ENCODE data around the gene CDH12. TPM values are rescaled to one million over a fixed set of nuclear protein-coding genes. Genes with fewer than 3 reads are reported as not detected.
"Not testable (repeated sequence)": the region's sequence is repeated elsewhere in the genome, so short reads cannot be mapped to it uniquely, and the experiment has no call there.

Gene CDH12
- polyA plus RNA-seq, 4 donors, result 2.6 TPM; not detected in 3

- WGBS, 3 donors, result 2 to 18% (median 11%) methylated on average over 14 to 19 of the region's 22 CpGs
- not testable (repeated sequence) for H3K27me3 ChIP-seq (ENCODE audit: control insufficient read depth in 3 of 3, insufficient read depth in 3 of 3, low read length in 3 of 3); H3K36me3 ChIP-seq (ENCODE audit: control insufficient read depth in 3 of 3, insufficient read depth in 2 of 3, low read depth in 1 of 3, low read length in 3 of 3); H3K27ac ChIP-seq (ENCODE audit: low read depth in 1 of 3, low read length in 2 of 3); H3K4me3 ChIP-seq (ENCODE audit: low read depth in 1 of 3, low read length in 3 of 3); H3K4me1 ChIP-seq (ENCODE audit: control insufficient read depth in 3 of 3, insufficient read depth in 2 of 3, low read depth in 1 of 3, low read length in 2 of 3); FAIRE-seq; H3K9me3 ChIP-seq (ENCODE audit: control insufficient read depth in 2 of 2, insufficient read depth in 1 of 2, low read depth in 1 of 2, low read length in 1 of 2)
- peak; percentile 23 to 52 for DNase-seq
Measured at GRCh38 chr5:22212254-22212991, 640.7 kb downstream of the CDH12 start.

- not testable (repeated sequence) for DNase-seq; H3K27ac ChIP-seq (ENCODE audit: low read depth in 1 of 3, low read length in 2 of 3)
- 70 to 75% (median 72%) methylated on average over 2 of the region's 2 CpGs for WGBS, 3 donors
Measured at GRCh38 chr5:22208463-22208862, 644.7 kb downstream of the CDH12 start.

GRCh38 chr5:22188651-22189050 lies 664.5 kb downstream of the CDH12 start:
- not testable (repeated sequence) for FAIRE-seq; H3K36me3 ChIP-seq (ENCODE audit: control insufficient read depth in 3 of 3, insufficient read depth in 2 of 3, low read depth in 1 of 3, low read length in 3 of 3); H3K27me3 ChIP-seq (ENCODE audit: control insufficient read depth in 3 of 3, insufficient read depth in 3 of 3, low read length in 3 of 3); DNase-seq; H3K4me3 ChIP-seq (ENCODE audit: low read depth in 1 of 3, low read length in 3 of 3); H3K27ac ChIP-seq (ENCODE audit: low read depth in 1 of 3, low read length in 2 of 3); H3K9me3 ChIP-seq (ENCODE audit: control insufficient read depth in 2 of 2, insufficient read depth in 1 of 2, low read depth in 1 of 2, low read length in 1 of 2); H3K4me1 ChIP-seq (ENCODE audit: control insufficient read depth in 3 of 3, insufficient read depth in 2 of 3, low read depth in 1 of 3, low read length in 2 of 3)
- WGBS, 3 donors, result 71 to 79% (median 79%) methylated on average over 2 of the region's 2 CpGs

More at GRCh38 chr5:22208463-22208862, 644.7 kb downstream of the CDH12 start:
- not testable (repeated sequence) for H3K4me3 ChIP-seq (ENCODE audit: low read depth in 1 of 3, low read length in 3 of 3); H3K27me3 ChIP-seq (ENCODE audit: control insufficient read depth in 3 of 3, insufficient read depth in 3 of 3, low read length in 3 of 3); H3K36me3 ChIP-seq (ENCODE audit: control insufficient read depth in 3 of 3, insufficient read depth in 2 of 3, low read depth in 1 of 3, low read length in 3 of 3); FAIRE-seq; H3K4me1 ChIP-seq (ENCODE audit: control insufficient read depth in 3 of 3, insufficient read depth in 2 of 3, low read depth in 1 of 3, low read length in 2 of 3); H3K9me3 ChIP-seq (ENCODE audit: control insufficient read depth in 2 of 2, insufficient read depth in 1 of 2, low read depth in 1 of 2, low read length in 1 of 2)

DNA sequence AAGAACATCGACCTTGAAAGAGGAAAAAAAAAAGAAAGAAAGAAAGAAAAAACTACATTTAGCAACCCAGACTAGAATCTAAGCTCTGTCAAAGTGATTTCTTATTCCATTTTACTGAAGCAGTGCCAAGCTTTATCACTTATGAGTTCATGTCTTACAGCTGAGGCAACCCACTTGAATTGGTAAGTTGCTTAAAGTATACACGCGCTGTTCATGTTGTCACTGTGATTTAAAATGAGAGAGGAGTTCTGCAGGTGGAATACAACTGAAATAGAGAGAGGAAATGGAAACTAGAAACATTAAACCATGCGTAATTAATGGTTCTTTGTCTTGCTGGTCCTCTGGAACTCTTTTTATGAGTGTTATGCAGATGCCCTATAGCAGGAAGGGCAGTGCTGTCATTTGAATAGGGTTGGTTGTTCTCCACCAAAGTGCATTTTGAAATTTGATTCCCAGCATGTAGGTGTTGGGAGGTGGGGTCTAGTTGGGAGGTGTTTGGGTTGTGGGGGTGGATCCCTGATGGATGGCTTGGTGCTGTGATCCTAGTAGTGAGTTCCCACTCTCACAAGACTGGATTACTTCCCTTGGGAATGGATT lies 665.4 kb downstream of the CDH12 start:
- 65 to 80% (median 74%) methylated on average over 3 to 4 of the region's 4 CpGs for WGBS, 3 donors
- H3K9me3 ChIP-seq (ENCODE audit: control insufficient read depth in 2 of 2, insufficient read depth in 1 of 2, low read depth in 1 of 2, low read length in 1 of 2); H3K36me3 ChIP-seq (ENCODE audit: control insufficient read depth in 3 of 3, insufficient read depth in 2 of 3, low read depth in 1 of 3, low read length in 3 of 3); H3K27me3 ChIP-seq (ENCODE audit: control insufficient read depth in 3 of 3, insufficient read depth in 3 of 3, low read length in 3 of 3); H3K27ac ChIP-seq (ENCODE audit: low read depth in 1 of 3, low read length in 2 of 3); DNase-seq; H3K4me1 ChIP-seq (ENCODE audit: control insufficient read depth in 3 of 3, insufficient read depth in 2 of 3, low read depth in 1 of 3, low read length in 2 of 3); H3K4me3 ChIP-seq (ENCODE audit: low read depth in 1 of 3, low read length in 3 of 3); FAIRE-seq: not testable (repeated sequence)

- H3K4me3 ChIP-seq (ENCODE audit: low read depth in 1 of 3, low read length in 3 of 3); H3K9me3 ChIP-seq (ENCODE audit: control insufficient read depth in 2 of 2, insufficient read depth in 1 of 2, low read depth in 1 of 2, low read length in 1 of 2); H3K27ac ChIP-seq (ENCODE audit: low read depth in 1 of 3, low read length in 2 of 3); H3K27me3 ChIP-seq (ENCODE audit: control insufficient read depth in 3 of 3, insufficient read depth in 3 of 3, low read length in 3 of 3); FAIRE-seq; H3K4me1 ChIP-seq (ENCODE audit: control insufficient read depth in 3 of 3, insufficient read depth in 2 of 3, low read depth in 1 of 3, low read length in 2 of 3); DNase-seq; H3K36me3 ChIP-seq (ENCODE audit: control insufficient read depth in 3 of 3, insufficient read depth in 2 of 3, low read depth in 1 of 3, low read length in 3 of 3): not testable (repeated sequence)
- WGBS, 3 donors, result 49 to 76% (median 75%) methylated on average over 1 to 2 of the region's 2 CpGs
Measured at GRCh38 chr5:22169226-22169625, 683.9 kb downstream of the CDH12 start.

DNA sequence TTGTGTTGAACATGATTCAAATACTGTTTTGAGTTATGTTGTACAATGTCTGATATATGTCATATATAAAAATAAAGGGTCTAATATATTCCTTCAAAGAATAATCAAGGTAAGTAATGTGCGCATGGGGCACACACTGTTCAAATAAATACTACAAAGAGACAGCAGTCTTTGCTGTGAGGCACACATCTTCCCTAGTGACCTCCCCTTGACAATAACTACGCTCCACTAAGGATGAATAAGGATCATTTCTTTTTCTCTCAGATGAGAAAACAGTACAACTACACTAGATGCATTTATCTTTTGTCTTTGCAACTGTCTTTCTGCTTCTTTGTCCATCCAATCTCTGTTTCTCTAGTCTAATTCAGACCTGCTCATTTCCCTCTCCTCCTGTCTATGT lies 684.4 kb downstream of the CDH12 start:
- no CpG with 5 or more reads among the region's 2 CpGs for WGBS, 3 donors
- not testable (repeated sequence) for H3K27ac ChIP-seq (ENCODE audit: low read depth in 1 of 3, low read length in 2 of 3); H3K4me1 ChIP-seq (ENCODE audit: control insufficient read depth in 3 of 3, insufficient read depth in 2 of 3, low read depth in 1 of 3, low read length in 2 of 3); H3K9me3 ChIP-seq (ENCODE audit: control insufficient read depth in 2 of 2, insufficient read depth in 1 of 2, low read depth in 1 of 2, low read length in 1 of 2); DNase-seq; H3K4me3 ChIP-seq (ENCODE audit: low read depth in 1 of 3, low read length in 3 of 3); H3K27me3 ChIP-seq (ENCODE audit: control insufficient read depth in 3 of 3, insufficient read depth in 3 of 3, low read length in 3 of 3); FAIRE-seq; H3K36me3 ChIP-seq (ENCODE audit: control insufficient read depth in 3 of 3, insufficient read depth in 2 of 3, low read depth in 1 of 3, low read length in 3 of 3)

DNA sequence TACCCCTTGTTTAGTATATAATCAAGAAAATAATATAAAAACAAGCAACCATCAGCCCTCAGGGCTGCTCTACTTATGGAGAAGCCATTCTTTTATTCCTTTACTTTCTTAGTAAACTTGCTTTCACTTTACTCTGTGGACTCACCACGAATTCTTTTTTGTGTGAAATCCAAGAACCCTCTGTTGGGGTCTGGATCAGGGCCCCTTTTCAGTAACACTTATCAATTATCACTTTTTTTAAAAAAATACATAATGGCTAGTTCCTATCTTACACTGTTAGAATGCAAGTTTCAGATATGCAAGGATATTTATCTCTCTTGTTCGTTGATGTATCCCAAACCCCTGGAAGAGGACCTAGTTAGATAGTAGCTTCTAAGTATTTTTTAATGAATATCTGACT lies 687.2 kb downstream of the CDH12 start:
- not testable (repeated sequence) for H3K4me3 ChIP-seq (ENCODE audit: low read depth in 1 of 3, low read length in 3 of 3); H3K36me3 ChIP-seq (ENCODE audit: control insufficient read depth in 3 of 3, insufficient read depth in 2 of 3, low read depth in 1 of 3, low read length in 3 of 3); H3K27me3 ChIP-seq (ENCODE audit: control insufficient read depth in 3 of 3, insufficient read depth in 3 of 3, low read length in 3 of 3); H3K27ac ChIP-seq (ENCODE audit: low read depth in 1 of 3, low read length in 2 of 3); H3K9me3 ChIP-seq (ENCODE audit: control insufficient read depth in 2 of 2, insufficient read depth in 1 of 2, low read depth in 1 of 2, low read length in 1 of 2); DNase-seq; FAIRE-seq; H3K4me1 ChIP-seq (ENCODE audit: control insufficient read depth in 3 of 3, insufficient read depth in 2 of 3, low read depth in 1 of 3, low read length in 2 of 3)
- 48 to 65% (median 50%) methylated on average over 2 of the region's 2 CpGs for WGBS, 3 donors

DNA sequence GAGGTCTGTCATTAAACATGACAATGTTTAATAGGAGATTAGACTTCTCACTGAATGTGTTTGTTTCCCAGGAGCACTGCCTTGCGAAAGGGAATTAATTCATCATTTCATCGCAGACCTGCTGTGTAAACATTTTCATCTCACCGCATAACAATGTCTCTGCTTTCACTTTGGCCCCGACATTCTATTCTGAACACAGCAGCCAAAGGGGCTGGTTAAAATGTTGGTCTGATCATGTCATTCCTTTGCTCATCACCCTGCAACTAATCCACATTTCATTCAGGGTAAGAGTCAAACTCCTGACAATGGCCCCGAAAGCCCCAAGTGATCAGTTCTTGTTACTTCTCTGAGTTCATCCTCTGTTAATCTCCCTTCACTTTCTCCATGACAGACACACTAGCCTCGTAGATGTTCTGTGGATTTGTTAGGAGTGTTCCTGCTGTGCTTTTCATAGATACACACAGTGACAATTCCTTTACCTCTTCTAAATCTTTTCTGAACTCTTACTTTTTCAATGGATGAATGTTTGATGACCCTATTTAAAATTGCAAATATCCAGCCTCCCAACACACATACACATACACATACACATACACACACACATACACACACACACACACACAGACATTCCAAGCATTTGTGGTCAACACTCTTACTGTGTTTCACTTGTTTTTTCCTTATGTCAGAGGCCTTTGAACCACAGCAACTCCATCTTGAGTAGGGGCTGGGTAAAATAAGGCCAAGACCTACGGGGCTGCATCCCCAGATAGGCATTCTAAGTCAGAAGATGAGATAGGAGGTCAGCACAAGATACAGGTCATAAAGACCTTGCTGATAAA lies 688.0 kb downstream of the CDH12 start:
- H3K27ac ChIP-seq (ENCODE audit: low read depth in 1 of 3, low read length in 2 of 3); H3K36me3 ChIP-seq (ENCODE audit: control insufficient read depth in 3 of 3, insufficient read depth in 2 of 3, low read depth in 1 of 3, low read length in 3 of 3); H3K4me1 ChIP-seq (ENCODE audit: control insufficient read depth in 3 of 3, insufficient read depth in 2 of 3, low read depth in 1 of 3, low read length in 2 of 3); FAIRE-seq; H3K4me3 ChIP-seq (ENCODE audit: low read depth in 1 of 3, low read length in 3 of 3); H3K27me3 ChIP-seq (ENCODE audit: control insufficient read depth in 3 of 3, insufficient read depth in 3 of 3, low read length in 3 of 3); H3K9me3 ChIP-seq (ENCODE audit: control insufficient read depth in 2 of 2, insufficient read depth in 1 of 2, low read depth in 1 of 2, low read length in 1 of 2); DNase-seq: not testable (repeated sequence)
- WGBS, 3 donors, result 48 to 66% (median 50%) methylated on average over 3 to 4 of the region's 7 CpGs

Measured in small intestine (tissue), 7 donors.